ENCODE data around the gene NR4A1. TPM values are rescaled to one million over a fixed set of nuclear protein-coding genes. Genes with fewer than 3 reads are reported as not detected.

The NR4A1 gene
- total and polyA plus RNA-seq, 2 experiments from 2014 or later: 13.7 to 24.1 TPM

GRCh38 chr12:52038447-52038846 lies 12.8 kb upstream of the NR4A1 start:
- DNase-seq (ENCODE audit: low read depth in 1 of 2, low spot score in 1 of 2): no peak
- Histone ChIP-seq H3K36me3 (no peaks in the 10 kb centered on the region), H3K9me3 (ENCODE audit: low read depth) (no peaks in the 10 kb centered on the region), H3K4me3 (no peak overlapping the region), H3K4me1 (ENCODE audit: low read depth) (peaks cover 4% of the 10 kb centered on the region), H3K27me3 (no peaks in the 10 kb centered on the region), H3K27ac (no peak overlapping the region)
- no peak for TF ChIP-seq CTCF (IDR thresholded peaks at IDR 0.05; ENCODE audit: low read depth, low read length)

GRCh38 chr12:52041035-52041434 lies 10.2 kb upstream of the NR4A1 start:
- TF ChIP-seq CTCF (IDR thresholded peaks at IDR 0.05; ENCODE audit: low read depth, low read length): no peak
- no peak for DNase-seq (ENCODE audit: low read depth in 1 of 2, low spot score in 1 of 2)
- Histone ChIP-seq H3K4me1 (ENCODE audit: low read depth) (peaks cover 4% of the 10 kb centered on the region), H3K27me3 (no peaks in the 10 kb centered on the region), H3K36me3 (no peaks in the 10 kb centered on the region), H3K9me3 (ENCODE audit: low read depth) (no peaks in the 10 kb centered on the region), H3K4me3 (no peak overlapping the region), H3K27ac (no peak overlapping the region)

GRCh38 chr12:52041695-52042123 lies 9.5 kb upstream of the NR4A1 start:
- TF ChIP-seq CTCF (IDR thresholded peaks at IDR 0.05; ENCODE audit: low read depth, low read length): no peak
- Histone ChIP-seq H3K4me3 (no peak overlapping the region), H3K36me3 (no peaks in the 10 kb centered on the region), H3K27me3 (no peaks in the 10 kb centered on the region), H3K9me3 (ENCODE audit: low read depth) (no peaks in the 10 kb centered on the region), H3K4me1 (ENCODE audit: low read depth) (peaks cover under 1% of the 10 kb centered on the region), H3K27ac (no peak overlapping the region)
- peak; percentile 60 to 70 for DNase-seq (ENCODE audit: low read depth in 1 of 2, low spot score in 1 of 2)

GRCh38 chr12:52042706-52043385 lies 8.4 kb upstream of the NR4A1 start:
- Histone ChIP-seq H3K27ac (no peak overlapping the region), H3K4me1 (ENCODE audit: low read depth) (no peaks in the 10 kb centered on the region), H3K4me3 (no peak overlapping the region), H3K36me3 (no peaks in the 10 kb centered on the region), H3K9me3 (ENCODE audit: low read depth) (no peaks in the 10 kb centered on the region), H3K27me3 (no peaks in the 10 kb centered on the region)
- TF ChIP-seq CTCF (IDR thresholded peaks at IDR 0.05; ENCODE audit: low read depth, low read length): no peak
- no peak for DNase-seq (ENCODE audit: low read depth in 1 of 2, low spot score in 1 of 2)

GRCh38 chr12:52043386-52044212 lies 7.6 kb upstream of the NR4A1 start:
- TF ChIP-seq CTCF (IDR thresholded peaks at IDR 0.05; ENCODE audit: low read depth, low read length): no peak
- H3K36me3 ChIP-seq: no peaks in the 10 kb centered on the region
- H3K27me3 ChIP-seq: no peaks in the 10 kb centered on the region
- H3K4me3 ChIP-seq: no peak overlapping the region
- DNase-seq (ENCODE audit: low read depth in 1 of 2, low spot score in 1 of 2): peak in 1 of 2 donors; percentile 47
- H3K27ac ChIP-seq: no peak overlapping the region
- no peaks in the 10 kb centered on the region for H3K4me1 ChIP-seq (ENCODE audit: low read depth)
- H3K9me3 ChIP-seq (ENCODE audit: low read depth): no peaks in the 10 kb centered on the region

All from cardiac muscle cell (in vitro differentiated cells and primary cell).